ENCODE measurements around the gene COL26A1.

DNA sequence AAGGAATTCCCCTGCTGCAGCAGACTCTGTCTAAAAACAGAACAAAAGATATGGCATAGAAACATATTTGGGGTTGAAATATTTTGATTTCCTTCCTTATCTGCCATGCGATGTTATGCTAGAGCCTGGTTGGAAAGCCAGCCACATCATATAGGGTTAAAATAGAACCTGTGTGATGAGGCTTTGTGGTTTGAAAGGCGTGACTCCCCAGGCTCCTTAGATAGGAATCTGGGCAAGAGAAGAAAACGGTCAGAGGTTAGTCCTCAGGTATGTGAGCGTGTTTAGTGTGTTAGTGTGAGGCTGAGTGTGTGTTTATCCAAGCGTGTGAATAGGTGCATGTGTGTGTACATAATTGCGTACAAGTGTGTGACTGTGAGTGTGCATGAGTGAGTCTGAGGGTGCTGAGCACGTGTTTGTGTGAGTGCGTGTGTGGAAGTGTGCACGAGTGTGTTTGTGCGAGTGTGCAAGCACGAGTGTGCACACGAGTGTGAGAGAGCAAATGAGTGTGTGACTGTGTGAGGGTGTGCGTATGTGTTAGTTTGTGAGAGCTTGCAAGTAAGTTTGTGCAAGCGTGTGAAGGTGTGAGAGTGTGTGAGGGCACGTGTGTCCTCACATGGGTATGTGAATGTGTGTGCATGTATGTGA is 79.9 kb downstream of the COL26A1 start:
- TF ChIP-seq POLR2A (IDR thresholded peaks at IDR 0.05; ENCODE audit: low read length) (no peak), GATA1 (IDR thresholded peaks at IDR 0.05; ENCODE audit: low read depth, low read length) (no peak)
